C4-2B (cell line): ENCODE results near the gene ADGRD1.

Source experiments
- ZFX ChIP-seq: fragments of 450-650 bp; IDR thresholded peaks from 2 replicates; pipeline ENCODE4 v1.6.1; 2017
- TF ChIP-seq, protein P1 (sequence below): fragments of 450-650 bp; conservative IDR thresholded peaks from 2 replicates; pipeline ENCODE4 v1.5.1; 2017; ENCODE audit warnings: mild to moderate bottlenecking

GRCh38 chr12:131097202-131098177 lies 143.8 kb downstream of the ADGRD1 start:
- TF ChIP-seq, protein P1, sequence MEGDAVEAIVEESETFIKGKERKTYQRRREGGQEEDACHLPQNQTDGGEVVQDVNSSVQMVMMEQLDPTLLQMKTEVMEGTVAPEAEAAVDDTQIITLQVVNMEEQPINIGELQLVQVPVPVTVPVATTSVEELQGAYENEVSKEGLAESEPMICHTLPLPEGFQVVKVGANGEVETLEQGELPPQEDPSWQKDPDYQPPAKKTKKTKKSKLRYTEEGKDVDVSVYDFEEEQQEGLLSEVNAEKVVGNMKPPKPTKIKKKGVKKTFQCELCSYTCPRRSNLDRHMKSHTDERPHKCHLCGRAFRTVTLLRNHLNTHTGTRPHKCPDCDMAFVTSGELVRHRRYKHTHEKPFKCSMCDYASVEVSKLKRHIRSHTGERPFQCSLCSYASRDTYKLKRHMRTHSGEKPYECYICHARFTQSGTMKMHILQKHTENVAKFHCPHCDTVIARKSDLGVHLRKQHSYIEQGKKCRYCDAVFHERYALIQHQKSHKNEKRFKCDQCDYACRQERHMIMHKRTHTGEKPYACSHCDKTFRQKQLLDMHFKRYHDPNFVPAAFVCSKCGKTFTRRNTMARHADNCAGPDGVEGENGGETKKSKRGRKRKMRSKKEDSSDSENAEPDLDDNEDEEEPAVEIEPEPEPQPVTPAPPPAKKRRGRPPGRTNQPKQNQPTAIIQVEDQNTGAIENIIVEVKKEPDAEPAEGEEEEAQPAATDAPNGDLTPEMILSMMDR, result no peak
- TF ChIP-seq ZFX, result no peak
